ENCODE results near the gene EGFL7.
A peak's percentile ranks its signal among the peaks of the same experiment; 100 is the strongest.
"Not testable (repeated sequence)": the region's sequence is repeated elsewhere in the genome, so short reads cannot be mapped to it uniquely, and the experiment has no call there.

The EGFL7 gene

GRCh38 chr9:136631038-136632000 is 31.4 kb upstream of the EGFL7 start:
- no peaks in the 10 kb centered on the region for H3K9me3 ChIP-seq (ENCODE audit: control insufficient read depth in 2 of 2, low read length in 2 of 2)
- peaks cover 0 to 4% of the 10 kb centered on the region in 2 donors for H3K27me3 ChIP-seq (ENCODE audit: control insufficient read depth in 2 of 2, insufficient read depth in 2 of 2, low read length in 2 of 2)
- no peak overlapping the region for H3K9ac ChIP-seq (ENCODE audit: low read depth in 1 of 2, low read length in 2 of 2)
- no peak overlapping the region for H3K4me3 ChIP-seq (ENCODE audit: low read length in 2 of 2)
- peaks cover 22 to 26% of the 10 kb centered on the region in 2 donors for H3K4me1 ChIP-seq (ENCODE audit: control insufficient read depth in 2 of 2, insufficient read depth in 2 of 2, low read length in 2 of 2)
- H3K27ac ChIP-seq (ENCODE audit: low read depth in 2 of 2, low read length in 2 of 2), result no peak overlapping the region
- H3K36me3 ChIP-seq (ENCODE audit: control insufficient read depth in 2 of 2, insufficient read depth in 2 of 2, low read length in 2 of 2), result no peaks in the 10 kb centered on the region

- H3K9ac ChIP-seq (ENCODE audit: low read depth in 1 of 2, low read length in 2 of 2); H3K27me3 ChIP-seq (ENCODE audit: control insufficient read depth in 2 of 2, insufficient read depth in 2 of 2, low read length in 2 of 2): not testable (repeated sequence)
- H3K4me1 ChIP-seq (ENCODE audit: control insufficient read depth in 2 of 2, insufficient read depth in 2 of 2, low read length in 2 of 2), result peaks cover 21 to 24% of the 10 kb centered on the region in 2 donors
These were observed 30.6 kb upstream of the EGFL7 start for GRCh38 chr9:136632072-136632471.

GRCh38 chr9:136632491-136633106 is 30.1 kb upstream of the EGFL7 start:
- H3K4me3 ChIP-seq (ENCODE audit: low read length in 2 of 2), result not testable (repeated sequence)

More at GRCh38 chr9:136632072-136632471, 30.6 kb upstream of the EGFL7 start:
- H3K9me3 ChIP-seq (ENCODE audit: control insufficient read depth in 2 of 2, low read length in 2 of 2); H3K4me3 ChIP-seq (ENCODE audit: low read length in 2 of 2); H3K36me3 ChIP-seq (ENCODE audit: control insufficient read depth in 2 of 2, insufficient read depth in 2 of 2, low read length in 2 of 2); H3K27ac ChIP-seq (ENCODE audit: low read depth in 2 of 2, low read length in 2 of 2): not testable (repeated sequence)

GRCh38 chr9:136634904-136635303 is 27.8 kb upstream of the EGFL7 start:
- Histone ChIP-seq H3K36me3 (ENCODE audit: control insufficient read depth in 2 of 2, insufficient read depth in 2 of 2, low read length in 2 of 2) (no peaks in the 10 kb centered on the region), H3K9ac (ENCODE audit: low read depth in 1 of 2, low read length in 2 of 2) (no peak overlapping the region), H3K27ac (ENCODE audit: low read depth in 2 of 2, low read length in 2 of 2) (no peak overlapping the region), H3K4me3 (ENCODE audit: low read length in 2 of 2) (no peak overlapping the region), H3K9me3 (ENCODE audit: control insufficient read depth in 2 of 2, low read length in 2 of 2) (no peaks in the 10 kb centered on the region), H3K4me1 (ENCODE audit: control insufficient read depth in 2 of 2, insufficient read depth in 2 of 2, low read length in 2 of 2) (peaks cover 7 to 14% of the 10 kb centered on the region in 2 donors), H3K27me3 (ENCODE audit: control insufficient read depth in 2 of 2, insufficient read depth in 2 of 2, low read length in 2 of 2) (peaks cover 2 to 4% of the 10 kb centered on the region in 2 donors)

More at GRCh38 chr9:136632491-136633106, 30.1 kb upstream of the EGFL7 start:
- H3K36me3 ChIP-seq (ENCODE audit: control insufficient read depth in 2 of 2, insufficient read depth in 2 of 2, low read length in 2 of 2); H3K27ac ChIP-seq (ENCODE audit: low read depth in 2 of 2, low read length in 2 of 2); H3K27me3 ChIP-seq (ENCODE audit: control insufficient read depth in 2 of 2, insufficient read depth in 2 of 2, low read length in 2 of 2); H3K9ac ChIP-seq (ENCODE audit: low read depth in 1 of 2, low read length in 2 of 2); H3K9me3 ChIP-seq (ENCODE audit: control insufficient read depth in 2 of 2, low read length in 2 of 2): not testable (repeated sequence)
- H3K4me1 ChIP-seq (ENCODE audit: control insufficient read depth in 2 of 2, insufficient read depth in 2 of 2, low read length in 2 of 2), result peaks cover 18 to 19% of the 10 kb centered on the region in 2 donors

- H3K27ac ChIP-seq (ENCODE audit: low read depth in 2 of 2, low read length in 2 of 2), result no peak overlapping the region
- peaks cover 10 to 14% of the 10 kb centered on the region in 2 donors for H3K4me1 ChIP-seq (ENCODE audit: control insufficient read depth in 2 of 2, insufficient read depth in 2 of 2, low read length in 2 of 2)
- no peaks in the 10 kb centered on the region for H3K9me3 ChIP-seq (ENCODE audit: control insufficient read depth in 2 of 2, low read length in 2 of 2)
- H3K27me3 ChIP-seq (ENCODE audit: control insufficient read depth in 2 of 2, insufficient read depth in 2 of 2, low read length in 2 of 2), result peaks cover 15 to 27% of the 10 kb centered on the region in 2 donors
- no peaks in the 10 kb centered on the region for H3K36me3 ChIP-seq (ENCODE audit: control insufficient read depth in 2 of 2, insufficient read depth in 2 of 2, low read length in 2 of 2)
- no peak overlapping the region for H3K9ac ChIP-seq (ENCODE audit: low read depth in 1 of 2, low read length in 2 of 2)
- H3K4me3 ChIP-seq (ENCODE audit: low read length in 2 of 2), result no peak overlapping the region
These were observed 22.3 kb upstream of the EGFL7 start for GRCh38 chr9:136640171-136641111.

- Histone ChIP-seq H3K4me3 (ENCODE audit: low read length in 2 of 2) (no peak overlapping the region), H3K27me3 (ENCODE audit: control insufficient read depth in 2 of 2, insufficient read depth in 2 of 2, low read length in 2 of 2) (peaks cover 15 to 31% of the 10 kb centered on the region in 2 donors), H3K36me3 (ENCODE audit: control insufficient read depth in 2 of 2, insufficient read depth in 2 of 2, low read length in 2 of 2) (no peaks in the 10 kb centered on the region), H3K27ac (ENCODE audit: low read depth in 2 of 2, low read length in 2 of 2) (no peak overlapping the region), H3K9ac (ENCODE audit: low read depth in 1 of 2, low read length in 2 of 2) (no peak overlapping the region), H3K9me3 (ENCODE audit: control insufficient read depth in 2 of 2, low read length in 2 of 2) (no peaks in the 10 kb centered on the region), H3K4me1 (ENCODE audit: control insufficient read depth in 2 of 2, insufficient read depth in 2 of 2, low read length in 2 of 2) (peaks cover 10 to 17% of the 10 kb centered on the region in 2 donors)
These were observed 20.2 kb upstream of the EGFL7 start for GRCh38 chr9:136642439-136642921.

GRCh38 chr9:136643596-136644342 is 18.9 kb upstream of the EGFL7 start:
- H3K27me3 ChIP-seq (ENCODE audit: control insufficient read depth in 2 of 2, insufficient read depth in 2 of 2, low read length in 2 of 2), result peaks cover 18 to 31% of the 10 kb centered on the region in 2 donors
- peak overlapping the region in 1 of 2 donors; percentile 37 for H3K9ac ChIP-seq (ENCODE audit: low read depth in 1 of 2, low read length in 2 of 2)
- peaks cover 10 to 17% of the 10 kb centered on the region in 2 donors for H3K4me1 ChIP-seq (ENCODE audit: control insufficient read depth in 2 of 2, insufficient read depth in 2 of 2, low read length in 2 of 2)
- peak overlapping the region in 1 of 2 donors; percentile 52 for H3K27ac ChIP-seq (ENCODE audit: low read depth in 2 of 2, low read length in 2 of 2)
- no peaks in the 10 kb centered on the region for H3K36me3 ChIP-seq (ENCODE audit: control insufficient read depth in 2 of 2, insufficient read depth in 2 of 2, low read length in 2 of 2)
- H3K4me3 ChIP-seq (ENCODE audit: low read length in 2 of 2), result peak overlapping the region in 1 of 2 donors; percentile 26
- H3K9me3 ChIP-seq (ENCODE audit: control insufficient read depth in 2 of 2, low read length in 2 of 2), result no peaks in the 10 kb centered on the region

GRCh38 chr9:136644343-136644592 is 18.4 kb upstream of the EGFL7 start:
- Histone ChIP-seq H3K9me3 (ENCODE audit: control insufficient read depth in 2 of 2, low read length in 2 of 2) (no peaks in the 10 kb centered on the region), H3K4me1 (ENCODE audit: control insufficient read depth in 2 of 2, insufficient read depth in 2 of 2, low read length in 2 of 2) (peaks cover 10 to 17% of the 10 kb centered on the region in 2 donors), H3K27me3 (ENCODE audit: control insufficient read depth in 2 of 2, insufficient read depth in 2 of 2, low read length in 2 of 2) (peaks cover 19 to 31% of the 10 kb centered on the region in 2 donors), H3K9ac (ENCODE audit: low read depth in 1 of 2, low read length in 2 of 2) (peak overlapping the region in 1 of 2 donors; percentile 37), H3K27ac (ENCODE audit: low read depth in 2 of 2, low read length in 2 of 2) (peak overlapping the region in 1 of 2 donors; percentile 52), H3K36me3 (ENCODE audit: control insufficient read depth in 2 of 2, insufficient read depth in 2 of 2, low read length in 2 of 2) (no peaks in the 10 kb centered on the region), H3K4me3 (ENCODE audit: low read length in 2 of 2) (peak overlapping the region in 1 of 2 donors; percentile 26)
